ENCODE measurements around the gene AIG1. TPM values are rescaled to one million over a fixed set of nuclear protein-coding genes. Genes with fewer than 3 reads are reported as not detected.
A peak's percentile ranks its signal among the peaks of the same experiment; 100 is the strongest.
"Not testable (repeated sequence)": the region's sequence is repeated elsewhere in the genome, so short reads cannot be mapped to it uniquely, and the experiment has no call there.

AIG1 gene
- total and polyA plus RNA-seq, 2 of the 13 experiments (the other 11 are each of a cell fraction or from before 2014, with no cell fraction given), result 115 to 197 TPM

- in situ Hi-C loops (cut with HindIII; ENCODE audit: extremely low pct_ligation_motif_present, low pct_unique_long_range_greater_than_20kb); H3K4me1 ChIP-seq (ENCODE audit: insufficient read depth, low read length); BruUV-seq (replicated peaks); H3K79me2 ChIP-seq (ENCODE audit: insufficient read depth, low read length); H3K27ac ChIP-seq (ENCODE audit: extremely low read length, insufficient read depth, low read length); CTCF ChIA-PET (ENCODE audit: low intra/inter-chr PET ratio, low total read pairs); H4K20me1 ChIP-seq (ENCODE audit: insufficient read depth, low read length); DNase-seq (ENCODE audit: low spot score); H3K9me3 ChIP-seq (ENCODE audit: low read length); POLR2A ChIA-PET; H2AFZ ChIP-seq (ENCODE audit: low read length); intact Hi-C loops (cut with micrococcal nuclease; ENCODE audit: unreplicated experiment); H3K9ac ChIP-seq (ENCODE audit: insufficient read depth, low read depth, low read length); H3K36me3 ChIP-seq (replicated peaks in 1 of 2; ENCODE audit: control insufficient read depth in 1 of 2, insufficient read depth in 2 of 2, low read length in 2 of 2); H3K27me3 ChIP-seq (ENCODE audit: control insufficient read depth in 1 of 2, insufficient read depth in 2 of 2, low read length in 2 of 2); H3K4me2 ChIP-seq (ENCODE audit: low read depth, low read length); FAIRE-seq; ATAC-seq; H3K4me3 ChIP-seq (replicated peaks in 1 of 3; ENCODE audit: insufficient read depth in 1 of 3, low read depth in 2 of 3, low read length in 3 of 3): not testable (repeated sequence)
- TF ChIP-seq ZBTB33 (CRISPR knock-in tag; IDR thresholded peaks at IDR 0.05) (peak; percentile 77), ZMYM4 (CRISPR knock-in tag; IDR thresholded peaks at IDR 0.05) (peak; percentile 47; the same call in 1 of the 2 replicates), ZNF281 (CRISPR knock-in tag; IDR thresholded peaks at IDR 0.05; ENCODE audit: borderline replicate concordance) (peak; percentile 60; the same call in 1 of the 2 replicates)
- 79% methylated on average over 7 of the region's 10 CpGs for WGBS (ENCODE audit: low lambda C conversion rate)
Observed at GRCh38 chr6:143307760-143308159, 247.1 kb downstream of the AIG1 start.

Measured in HepG2 (cell line).